Activated CD4-positive, CD25-positive, alpha-beta regulatory T cell treated with anti-CD3 and anti-CD28 coated beads, Interleukin-2, amount 50 U/mL, for 16 hours (primary cell): Measurements from ENCODE around the gene ZFAND2A.
"Not testable (repeated sequence)": the region's sequence is repeated elsewhere in the genome, so short reads cannot be mapped to it uniquely, and the experiment has no call there.

Source experiments
- DNase-seq: peaks from one replicate; pipeline ENCODE4 v3.0.0-alpha.2; 2020; ENCODE audit warnings: low read depth, low spot score

Gene ZFAND2A

DNA sequence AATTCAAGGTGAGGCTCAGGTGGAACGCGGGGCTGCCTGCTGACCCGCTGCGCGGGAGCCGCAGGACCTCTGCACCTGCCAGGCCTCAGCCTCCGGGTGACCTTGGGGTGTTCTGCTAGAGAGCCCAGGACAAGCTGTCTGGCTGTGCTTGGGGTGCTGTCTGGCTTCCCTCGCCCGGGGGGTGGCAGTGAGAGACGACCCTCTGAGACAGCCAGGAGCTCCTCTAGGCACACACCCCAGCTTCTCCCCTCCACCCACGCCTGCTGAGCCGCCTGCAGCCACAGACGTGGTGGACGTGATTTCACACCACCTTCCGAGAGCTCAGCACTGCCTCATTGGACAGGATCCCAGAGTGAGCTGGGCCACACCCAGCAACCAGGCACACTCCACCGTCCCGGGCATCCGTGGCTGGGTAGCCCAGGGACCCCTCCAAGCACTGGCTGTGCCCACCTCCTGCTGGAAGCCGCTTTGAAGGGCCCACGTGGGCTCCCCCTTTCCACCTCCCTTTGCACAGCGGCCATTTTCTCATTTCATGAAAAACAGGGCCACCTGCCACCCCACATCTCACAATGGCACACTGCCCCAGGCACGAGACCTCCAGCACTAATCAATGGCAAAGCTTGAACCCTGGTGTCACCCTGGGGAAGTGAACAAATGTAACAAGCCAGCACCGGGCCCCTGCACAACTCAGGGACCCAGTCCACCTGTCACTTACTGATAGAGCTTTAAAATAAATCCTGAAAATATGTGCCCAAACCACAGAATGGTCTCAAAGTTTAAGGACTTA, 35.0 kb downstream of the ZFAND2A start:
- no peak for DNase-seq

DNA sequence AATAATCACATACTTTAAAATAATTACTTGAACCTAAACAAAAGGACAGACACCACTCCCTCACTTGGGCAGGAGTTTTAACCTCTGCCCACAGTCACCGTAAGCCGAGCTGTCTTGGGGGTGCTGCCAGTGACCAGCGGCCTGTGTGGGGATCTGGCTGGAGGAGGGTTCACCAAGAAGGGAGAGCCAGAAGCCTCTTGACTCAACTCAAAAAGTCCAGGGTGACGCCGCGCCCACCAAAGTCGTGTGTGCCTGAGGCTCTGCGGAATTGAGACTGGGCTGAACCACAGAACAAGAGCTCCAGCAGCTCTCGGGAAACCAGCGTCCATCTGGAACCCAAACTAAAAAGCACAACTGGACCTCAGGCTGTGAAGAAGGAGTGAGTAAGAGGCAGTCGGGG, 35.8 kb downstream of the ZFAND2A start:
- no peak for DNase-seq

DNA sequence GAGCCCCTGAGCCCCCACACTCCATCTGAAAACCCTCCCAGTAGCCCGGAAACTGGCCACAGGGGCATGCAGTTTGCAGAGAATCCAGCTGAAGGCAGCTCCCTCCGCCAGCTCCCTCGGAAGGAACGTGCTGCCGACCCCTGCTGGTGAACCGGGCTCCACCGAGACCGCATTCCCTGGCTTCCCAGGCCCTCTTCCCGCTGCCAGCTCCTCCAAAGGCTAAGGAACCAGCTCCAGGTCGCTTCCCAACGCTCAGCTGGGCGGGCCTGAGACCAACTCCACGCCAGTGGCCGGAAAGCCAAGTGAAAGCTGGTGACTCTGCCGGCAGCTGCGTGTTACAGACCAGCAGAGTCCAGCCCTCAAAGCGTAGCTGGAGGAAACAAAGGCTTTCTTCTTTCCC, 36.3 kb downstream of the ZFAND2A start:
- DNase-seq: no peak

DNA sequence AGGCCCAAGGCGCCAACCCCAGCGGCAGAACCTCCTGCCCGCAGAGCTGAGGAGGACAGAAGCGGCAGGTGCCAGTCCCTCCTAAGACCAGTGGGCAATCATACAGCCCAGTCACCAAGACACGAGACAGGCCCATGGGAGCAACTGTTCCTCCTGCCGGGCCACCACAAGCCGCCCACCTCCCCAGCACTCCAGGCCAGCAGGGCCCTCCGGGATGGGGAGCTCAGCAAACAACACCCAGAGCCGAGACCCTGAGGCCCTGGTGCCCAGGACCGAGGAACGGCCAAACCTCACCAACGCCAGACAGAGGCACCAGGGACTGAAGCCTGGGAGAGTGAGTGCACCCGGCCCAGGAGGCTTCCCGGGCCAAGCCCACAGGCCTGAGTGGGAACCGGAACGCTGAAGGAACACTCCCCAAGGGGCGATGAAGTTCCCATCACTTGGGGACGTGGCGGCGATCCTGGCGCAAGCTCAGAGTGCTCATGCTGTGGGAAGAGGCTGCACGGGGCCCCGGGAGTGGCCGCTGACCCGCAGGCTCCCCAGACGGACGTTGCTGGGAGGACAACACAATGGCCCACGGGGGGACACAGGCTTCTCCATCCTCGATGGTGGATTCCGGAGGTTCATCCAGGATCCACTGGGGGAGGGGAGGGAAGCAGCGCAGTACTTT, 37.0 kb downstream of the ZFAND2A start:
- no peak for DNase-seq

DNA sequence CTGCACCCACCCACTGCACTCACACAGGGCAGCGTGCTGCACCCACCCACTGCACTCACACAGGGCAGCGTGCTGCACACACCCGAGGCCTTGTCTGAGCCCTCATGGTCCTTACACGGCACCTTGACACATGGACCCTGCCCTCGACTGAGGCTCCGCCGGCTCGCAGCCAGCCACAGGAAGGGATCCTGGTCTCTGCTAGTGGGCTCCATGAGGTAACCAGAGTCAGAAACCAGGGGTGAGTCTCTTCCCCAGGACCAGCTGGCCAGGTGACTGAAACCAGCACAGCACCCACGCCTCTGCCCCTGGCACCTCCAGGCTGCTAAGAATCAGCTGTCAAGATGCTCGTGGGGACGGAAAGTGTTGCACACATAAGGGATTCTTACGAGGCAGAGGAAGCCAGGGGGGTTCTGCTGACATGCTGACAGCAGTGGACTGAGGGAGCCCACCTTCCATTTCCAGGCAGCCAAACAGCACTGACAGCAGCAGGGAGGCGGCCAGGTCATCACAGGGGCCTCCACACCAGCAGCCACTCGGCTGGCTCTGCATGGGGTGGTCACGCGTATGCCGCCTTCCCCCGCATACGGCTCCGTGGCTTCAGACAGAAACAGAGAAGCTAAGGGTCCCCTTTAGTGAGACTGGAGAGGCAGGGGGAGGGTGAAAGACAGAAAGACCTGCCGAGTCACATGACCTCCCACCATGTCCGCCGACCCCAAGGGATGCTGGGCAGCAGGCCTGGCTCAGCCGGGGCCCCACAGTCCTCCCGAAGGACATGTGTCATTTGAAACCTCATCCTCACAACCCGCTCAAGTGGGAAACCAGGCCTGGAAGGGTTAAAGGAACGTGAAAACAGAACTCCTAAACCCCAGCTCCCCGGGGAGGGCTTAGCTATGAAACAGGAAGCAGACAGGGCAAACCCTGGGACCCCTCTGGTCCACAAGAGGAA, 37.8 kb downstream of the ZFAND2A start:
- no peak for DNase-seq

DNA sequence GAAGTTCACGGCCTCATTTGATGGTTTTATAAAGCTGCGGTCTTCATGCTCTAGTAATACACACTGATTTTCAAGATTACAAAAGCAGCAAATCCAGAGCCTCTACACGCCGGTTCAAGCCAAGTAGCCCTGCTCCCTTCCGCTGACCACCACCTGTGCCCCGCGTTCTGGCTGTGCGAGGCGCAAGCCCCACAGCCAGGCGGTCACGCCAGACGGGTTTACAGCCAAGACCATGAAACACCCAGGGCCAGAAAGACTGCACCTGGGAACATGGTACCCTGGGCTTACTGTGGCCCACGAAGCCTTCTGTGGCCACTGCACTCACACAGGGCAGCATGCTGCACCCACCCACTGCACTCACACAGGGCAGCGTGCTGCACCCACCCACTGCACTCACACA, 38.5 kb downstream of the ZFAND2A start:
- DNase-seq: no peak

DNA sequence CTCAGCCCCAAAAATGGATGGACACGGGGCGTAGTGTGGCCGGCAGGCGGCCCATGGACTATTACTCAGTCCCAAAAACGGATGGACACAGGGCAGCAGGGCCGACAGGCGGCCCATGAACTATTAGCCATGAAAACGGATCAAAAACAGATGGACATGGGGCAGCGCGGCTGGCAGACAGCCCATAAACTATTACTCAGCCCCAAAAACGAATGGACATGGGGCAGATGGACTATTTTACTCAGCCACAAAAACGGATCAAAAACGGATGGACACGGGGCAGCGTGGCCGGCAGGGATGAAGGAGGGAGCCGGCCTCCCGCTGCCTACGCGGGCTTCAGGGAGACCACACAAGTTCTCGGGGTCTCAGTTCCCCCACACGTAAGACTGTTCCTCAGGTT, 39.2 kb downstream of the ZFAND2A start:
- no peak for DNase-seq

DNA sequence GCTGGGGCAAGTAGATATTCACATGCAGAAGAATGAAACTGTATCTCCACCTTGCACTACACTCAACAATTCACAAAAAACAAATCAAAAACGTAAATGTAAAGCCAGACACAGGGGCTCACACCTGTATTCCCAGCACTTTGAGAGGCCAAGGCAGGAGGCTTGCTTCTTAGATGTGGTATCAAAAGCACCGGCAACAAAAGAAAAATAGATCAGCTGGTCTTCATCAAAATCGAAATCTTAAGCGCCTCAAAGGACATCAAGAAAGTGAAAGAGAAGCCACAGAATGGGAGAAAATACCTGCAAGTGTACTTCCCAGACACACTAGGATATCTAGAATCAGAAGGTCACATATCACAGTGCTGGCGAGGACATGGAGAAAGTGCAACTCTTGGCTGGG, 40.8 kb downstream of the ZFAND2A start:
- DNase-seq: no peak

DNA sequence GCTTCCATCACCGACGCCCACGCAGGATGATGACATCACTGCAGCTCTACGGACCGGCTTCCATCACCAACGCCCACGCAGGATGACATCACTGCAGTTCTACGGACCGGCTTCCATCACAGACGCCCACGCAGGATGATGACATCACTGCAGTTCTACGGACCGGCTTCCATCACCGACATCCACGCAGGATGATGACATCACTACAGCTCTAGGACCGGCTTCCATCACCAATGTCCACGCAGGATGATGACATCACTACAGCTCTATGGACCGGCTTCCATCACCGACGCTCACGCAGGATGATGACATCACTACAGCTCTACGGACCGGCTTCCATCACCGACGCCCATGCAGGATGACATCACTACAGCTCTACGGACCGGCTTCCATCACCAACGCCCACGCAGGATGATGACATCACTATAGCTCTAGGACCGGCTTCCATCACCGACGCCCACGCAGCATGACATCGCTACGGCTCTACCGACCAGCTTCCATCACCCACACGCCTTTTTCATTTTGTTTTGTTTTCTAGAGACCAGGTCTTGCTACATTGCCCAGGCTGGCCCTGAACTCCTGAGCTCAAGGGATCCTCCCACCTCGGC, 42.6 kb downstream of the ZFAND2A start:
- DNase-seq: no peak

DNA sequence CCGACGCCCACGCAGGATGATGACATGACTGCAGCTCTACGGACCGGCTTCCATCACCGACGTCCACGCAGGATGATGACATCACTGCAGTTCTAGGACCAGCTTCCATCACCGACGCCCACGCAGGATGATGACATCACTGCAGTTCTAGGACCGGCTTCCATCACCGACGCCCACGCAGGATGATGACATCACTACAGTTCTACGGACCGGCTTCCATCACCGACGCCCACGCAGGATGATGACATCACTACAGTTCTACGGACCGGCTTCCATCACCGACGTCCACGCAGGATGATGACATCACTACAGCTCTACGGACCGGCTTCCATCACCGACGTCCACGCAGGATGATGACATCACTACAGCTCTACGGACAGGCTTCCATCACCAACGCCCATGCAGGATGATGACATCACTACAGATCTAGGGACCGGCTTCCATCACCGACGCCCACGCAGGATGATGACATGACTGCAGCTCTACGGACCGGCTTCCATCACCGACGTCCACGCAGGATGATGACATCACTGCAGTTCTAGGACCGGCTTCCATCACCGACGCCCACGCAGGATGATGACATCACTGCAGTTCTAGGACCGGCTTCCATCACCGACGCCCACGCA, 43.5 kb downstream of the ZFAND2A start:
- not testable (repeated sequence) for DNase-seq

DNA sequence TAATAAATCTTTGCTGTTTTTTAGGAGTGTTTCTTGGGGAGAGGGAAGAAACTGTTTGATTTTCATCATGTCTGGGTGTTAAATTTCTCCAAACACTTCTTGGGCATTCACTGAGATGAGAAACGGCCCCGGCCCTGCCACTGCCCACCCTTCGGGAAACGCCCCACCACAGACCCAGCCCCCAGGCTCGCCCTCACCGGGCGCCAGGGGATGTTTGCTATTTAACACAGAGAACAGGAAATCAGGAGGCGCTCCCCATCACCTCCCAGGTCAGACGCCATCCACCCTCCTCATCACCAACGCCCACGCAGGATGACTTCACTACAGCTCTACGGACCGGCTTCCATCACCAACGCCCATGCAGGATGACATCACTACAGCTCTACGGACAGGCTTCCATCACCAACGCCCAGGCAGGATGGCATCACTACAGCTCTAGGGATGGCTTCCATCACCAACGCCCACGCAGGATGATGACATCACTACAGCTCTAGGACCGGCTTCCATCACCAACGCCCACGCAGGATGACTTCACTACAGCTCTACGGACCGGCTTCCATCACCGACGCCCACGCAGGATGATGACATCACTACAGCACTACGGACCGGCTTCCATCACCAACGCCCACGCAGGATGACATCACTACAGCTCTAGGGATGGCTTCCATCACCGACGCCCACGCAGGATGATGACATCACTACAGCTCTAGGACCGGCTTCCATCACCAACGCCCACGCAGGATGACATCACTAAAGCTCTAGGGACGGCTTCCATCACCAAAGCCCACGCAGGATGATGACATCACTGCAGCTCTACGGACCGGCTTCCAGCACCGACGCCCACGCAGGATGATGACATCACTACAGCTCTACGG, 44.6 kb downstream of the ZFAND2A start:
- not testable (repeated sequence) for DNase-seq

DNA sequence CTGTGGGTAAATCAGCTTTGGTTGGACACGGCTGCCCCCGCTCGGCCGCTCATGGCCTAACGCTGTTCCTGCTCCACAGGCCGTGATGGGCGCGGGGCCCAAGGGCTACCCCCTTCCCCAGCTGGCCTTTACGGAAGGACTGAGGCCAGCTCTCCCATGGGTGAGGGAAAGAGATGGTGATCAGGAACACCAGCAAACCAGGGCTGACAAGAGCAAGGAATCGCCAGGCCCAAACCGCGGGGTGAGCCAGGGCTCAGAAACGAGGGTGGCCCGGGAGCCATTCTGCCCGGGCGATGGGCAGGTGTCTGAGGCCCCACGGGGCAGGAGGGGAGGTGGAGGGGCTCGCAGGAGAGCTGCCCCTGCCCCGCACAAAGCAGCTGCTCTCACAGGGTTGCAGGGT, 45.5 kb downstream of the ZFAND2A start:
- DNase-seq: no peak

DNA sequence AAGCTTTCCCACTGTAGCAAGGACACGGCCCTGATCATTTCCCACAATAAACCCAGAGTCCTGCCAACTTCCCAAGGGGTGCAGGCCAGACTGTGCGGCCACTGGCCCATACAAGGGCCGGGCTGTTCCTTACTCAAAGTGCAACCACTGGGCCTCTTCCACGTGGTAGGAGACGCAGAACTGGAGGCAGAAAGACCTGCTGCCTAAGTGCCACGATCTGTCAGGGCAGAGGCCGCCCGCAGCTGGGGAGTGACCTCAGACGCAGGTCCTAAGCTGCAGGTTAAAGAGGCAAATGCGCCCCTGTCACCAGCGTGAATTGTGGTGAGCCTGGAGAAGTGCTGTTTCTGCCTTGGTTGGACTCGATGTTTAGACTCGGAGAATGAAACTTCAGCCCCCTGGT, 45.9 kb downstream of the ZFAND2A start:
- no peak for DNase-seq

DNA sequence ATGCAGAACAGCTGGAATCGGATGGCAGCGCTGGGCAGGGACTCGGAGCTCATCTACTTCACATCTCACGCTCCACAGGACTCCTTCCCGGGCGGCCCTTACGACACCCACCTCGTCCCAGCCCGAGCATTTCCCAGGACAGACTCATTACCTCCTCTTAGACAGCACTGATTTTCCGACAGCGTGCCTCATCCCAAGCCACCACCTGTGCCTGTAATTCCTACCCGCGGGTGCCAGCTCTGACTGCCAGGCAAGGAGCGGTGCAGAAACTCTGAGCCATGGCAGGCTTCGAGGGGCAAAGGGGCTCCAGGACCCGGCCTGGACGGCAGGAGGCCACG, 46.5 kb downstream of the ZFAND2A start:
- no peak for DNase-seq

DNA sequence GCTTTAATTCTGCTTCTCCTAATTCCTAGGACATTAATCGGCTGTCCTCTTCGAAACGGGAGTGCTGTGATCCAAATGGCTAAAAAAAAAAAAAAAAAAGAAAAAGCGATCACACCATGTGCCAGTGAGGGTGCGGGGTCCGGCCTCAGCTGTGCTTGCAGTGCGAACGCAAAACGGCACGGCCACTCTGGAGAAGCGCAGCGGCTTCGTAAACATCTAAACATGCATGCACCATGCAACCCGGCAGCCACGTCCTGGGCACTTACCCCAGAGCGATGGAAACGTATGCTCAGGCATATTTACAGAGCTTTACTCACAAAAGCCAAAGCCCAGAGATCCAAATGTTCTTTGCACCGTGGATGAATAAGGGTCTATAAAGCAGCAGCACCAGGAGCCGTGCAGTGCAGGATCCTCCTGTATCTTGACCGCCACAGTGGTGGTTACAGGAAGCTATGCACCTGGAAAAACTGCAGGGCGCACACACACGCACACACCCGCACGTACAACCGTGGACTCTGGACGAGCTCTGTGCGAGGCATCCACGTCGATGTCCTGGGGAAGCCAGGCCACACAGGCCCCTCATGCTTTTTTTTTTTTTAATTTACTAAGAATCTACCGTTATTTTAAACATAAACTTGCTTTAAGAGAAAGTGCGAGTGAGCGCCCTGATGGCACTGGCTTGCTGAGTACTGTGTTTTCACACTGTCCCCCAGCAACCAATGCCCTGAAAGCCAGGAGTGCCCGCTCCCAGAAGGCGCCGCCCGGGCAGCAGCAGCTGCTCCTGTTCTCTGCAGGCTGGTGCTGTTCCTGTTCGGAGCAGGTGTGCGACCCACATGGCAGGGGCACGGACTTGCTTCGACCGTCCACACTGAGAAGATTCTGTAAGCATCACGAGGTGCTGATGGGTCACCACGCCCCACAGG, 47.1 kb downstream of the ZFAND2A start:
- DNase-seq: no peak

DNA sequence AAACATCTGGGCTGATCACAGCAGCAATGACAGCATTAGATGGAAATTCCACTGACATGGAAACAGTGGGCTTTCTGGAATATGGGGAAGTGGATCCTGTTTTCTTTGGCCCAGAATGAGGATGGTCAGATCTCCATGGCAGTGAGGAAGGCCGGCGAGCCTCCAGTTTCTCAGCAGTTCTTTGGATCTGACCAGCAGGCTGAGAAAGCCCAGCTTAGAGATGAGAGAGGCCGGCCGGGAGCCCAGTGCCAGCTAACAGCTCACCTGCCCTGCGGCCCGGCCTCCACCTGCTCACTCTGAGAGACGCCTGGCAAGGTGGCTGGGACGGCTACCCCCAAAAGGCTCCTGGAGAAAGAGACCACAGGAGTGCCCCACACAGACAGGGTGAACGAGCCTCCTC, 47.9 kb downstream of the ZFAND2A start:
- DNase-seq: no peak

DNA sequence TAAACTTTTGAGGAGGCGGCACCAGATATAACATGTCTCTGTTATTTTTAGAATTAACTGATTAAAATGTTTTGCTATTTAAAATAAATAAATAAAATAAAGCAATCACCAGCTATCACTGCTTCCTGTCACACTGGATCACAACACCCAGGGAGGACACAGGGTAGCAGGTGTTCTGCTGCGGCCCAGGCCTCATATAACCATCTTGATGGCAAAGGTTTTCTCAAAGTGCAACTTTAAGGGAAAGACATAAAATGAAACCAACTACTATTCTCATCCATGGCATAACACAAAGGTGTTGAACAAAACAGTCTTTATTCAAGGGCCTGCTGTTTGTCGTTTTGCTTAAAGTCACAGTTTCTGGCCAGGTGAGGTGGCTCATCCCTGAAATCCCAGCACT, 48.8 kb downstream of the ZFAND2A start:
- DNase-seq: no peak

DNA sequence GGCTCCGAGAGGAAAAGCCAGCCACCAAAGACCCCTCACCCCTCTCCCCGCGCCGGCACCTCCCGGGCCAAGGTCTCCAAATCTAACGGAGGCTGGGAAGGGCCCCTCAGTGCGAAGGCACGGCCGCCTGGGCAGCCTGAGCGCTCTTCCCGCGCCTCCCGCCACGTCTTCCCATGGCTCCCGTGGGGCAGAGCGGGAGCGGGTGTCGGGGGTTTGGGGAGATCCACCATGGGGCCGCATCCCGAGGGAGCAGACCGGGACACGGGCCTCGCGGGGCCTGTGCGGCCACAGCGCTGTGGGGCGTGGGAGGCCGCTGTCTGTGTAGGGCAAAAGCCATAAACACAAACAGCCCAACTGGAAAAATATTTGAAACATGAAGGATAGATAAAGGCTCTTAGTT, 49.6 kb downstream of the ZFAND2A start:
- no peak for DNase-seq

DNA sequence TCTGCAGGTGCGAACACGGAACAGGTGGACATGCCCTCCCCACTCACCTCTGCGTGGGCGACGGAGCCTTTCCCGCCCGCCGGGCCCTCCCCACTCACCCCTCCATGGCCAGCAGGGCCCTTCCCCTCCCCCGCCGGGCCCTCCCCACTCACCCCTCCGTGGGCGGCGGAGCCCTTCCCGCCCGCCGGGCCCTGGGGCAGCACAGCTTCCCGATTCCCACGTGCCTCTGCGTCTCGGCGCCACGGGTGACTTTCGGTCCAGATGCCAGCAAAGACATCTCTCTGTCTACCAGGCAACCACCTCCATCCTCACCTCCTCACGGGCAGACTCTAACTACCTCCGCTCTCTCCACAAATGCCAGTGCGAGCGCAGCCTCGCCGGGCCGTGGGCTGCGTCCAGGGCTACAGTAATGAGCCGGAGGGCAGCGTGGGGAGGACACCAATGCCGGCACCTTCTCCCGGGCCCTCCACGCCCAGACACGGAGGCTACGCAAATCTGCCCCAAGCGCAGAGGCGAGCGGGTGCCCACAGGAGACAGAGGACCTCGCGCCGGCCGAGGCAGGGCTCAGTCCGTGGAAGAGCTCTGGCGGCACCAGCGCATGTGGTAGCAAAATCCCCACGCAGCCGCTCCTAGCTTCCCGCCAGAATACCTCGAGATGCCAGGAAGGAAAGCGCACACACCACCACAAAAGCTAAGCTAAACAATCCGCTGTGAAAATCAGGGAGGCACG, 50.2 kb downstream of the ZFAND2A start:
- no peak for DNase-seq
